Peyer's patch (tissue), 4 donors: ENCODE measurements around the gene KLHL34.

Source experiments
- CTCF ChIP-seq, 6 experiments: fragments of 450-650 bp in 4 of 6; fragments of 200-600 bp in 2 of 6; sonication (generic) in 1 of 6; IDR thresholded peaks; one replicate each; pipeline ENCODE4 v1.5.1; 2017 to 2019; ENCODE audit warnings: antibody characterized with exemption in 6 of 6, mild to moderate bottlenecking in 3 of 6, moderate library complexity in 1 of 6
- POLR2A ChIP-seq, 2 donors: fragments of 450-650 bp; IDR thresholded peaks; one replicate each; pipeline ENCODE4 v1.5.1; 2017; ENCODE audit warnings: antibody characterized with exemption in 2 of 2, mild to moderate bottlenecking in 2 of 2, moderate library complexity in 2 of 2

- no peak for TF ChIP-seq CTCF (IDR thresholded peaks at IDR 0.05)
- no peak for TF ChIP-seq POLR2A (IDR thresholded peaks at IDR 0.05)
These were observed 19.8 kb downstream of the KLHL34 start for GRCh38 chrX:21638311-21638710.
